ENCODE measurements around the gene ZNF333. TPM values are rescaled to one million over a fixed set of nuclear protein-coding genes. Genes with fewer than 3 reads are reported as not detected.

ZNF333 gene
- polyA plus RNA-seq, 1 of the 3 experiments (the other 2 are of a cell fraction), result 15.2 TPM

DNA sequence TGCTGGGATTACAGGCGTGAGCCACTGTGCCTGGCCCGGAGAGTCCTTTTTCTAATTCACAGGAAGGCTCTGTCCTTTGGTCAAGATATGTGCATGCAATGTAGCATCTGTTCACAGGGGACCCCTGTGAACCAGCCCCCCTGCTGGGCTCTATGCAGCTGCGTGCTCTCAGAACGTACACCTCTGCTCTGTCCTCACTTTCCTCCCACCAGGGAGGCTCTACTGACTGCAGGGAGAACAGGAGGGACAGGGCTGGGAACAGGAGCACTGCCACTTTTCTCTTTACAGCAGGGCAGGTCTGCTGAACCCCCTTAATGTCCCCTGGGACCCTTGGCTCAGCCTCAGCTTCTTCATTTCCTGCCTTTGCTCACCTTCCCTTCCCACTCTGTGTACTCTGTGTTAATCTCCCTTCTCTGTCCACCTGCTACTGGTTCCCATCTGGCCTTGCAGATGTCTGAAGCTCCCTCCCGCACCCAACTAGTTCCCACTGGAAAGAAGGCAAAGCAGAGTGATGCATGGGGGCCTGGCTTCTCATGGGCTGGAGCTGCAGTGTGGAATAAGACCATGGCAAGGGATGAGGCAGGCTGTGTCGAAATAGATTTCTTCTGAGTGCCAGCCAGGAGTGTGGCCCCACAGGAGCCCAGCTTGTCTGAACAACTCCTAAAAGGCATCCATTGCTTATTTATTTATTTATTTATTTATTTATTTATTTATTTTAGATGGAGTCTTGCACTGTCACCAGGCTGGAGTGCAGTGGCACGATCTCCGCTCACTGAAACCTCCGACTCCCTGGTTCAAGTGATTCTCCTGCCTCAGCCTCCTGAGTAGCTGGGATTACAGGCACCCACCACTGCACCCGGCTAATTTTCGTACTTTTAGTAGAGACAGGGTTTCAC is 81.3 kb downstream of the ZNF333 start:
- POLR2A ChIA-PET, result no interaction called here
- 38% methylated on average over 9 of the region's 11 CpGs for WGBS (ENCODE audit: low lambda C conversion rate)

More for the DNA sequence above, 81.3 kb downstream of the ZNF333 start:
- TF ChIP-seq EZH2phosphoT487 (IDR thresholded peaks at IDR 0.05; ENCODE audit: borderline replicate concordance, low read depth) (no peak), SMC3 (IDR thresholded peaks at IDR 0.05; ENCODE audit: low read depth, low read length) (no peak), RCOR1 (IDR thresholded peaks at IDR 0.05; ENCODE audit: low read length) (no peak), ZBTB33 (IDR thresholded peaks at IDR 0.05; ENCODE audit: borderline replicate concordance, low read depth) (no peak), GATA2 (CRISPR knock-in tag; IDR thresholded peaks at IDR 0.05) (no peak), SIN3A (IDR thresholded peaks at IDR 0.05; ENCODE audit: borderline replicate concordance, low read depth, low read length) (no peak), MXI1 (IDR thresholded peaks at IDR 0.05; ENCODE audit: low read depth, low read length) (no peak), EP300 (IDR thresholded peaks at IDR 0.05; ENCODE audit: borderline replicate concordance in 1 of 2, low read depth in 1 of 2, low read length in 1 of 2) (no peak), RAD21 (IDR thresholded peaks at IDR 0.05; ENCODE audit: low read length) (no peak), MEF2A (IDR thresholded peaks at IDR 0.05; ENCODE audit: borderline replicate concordance, low read depth) (no peak), POLR2AphosphoS5 (IDR thresholded peaks at IDR 0.05; ENCODE audit: low read depth, low read length) (no peak), YY1 (IDR thresholded peaks at IDR 0.05; ENCODE audit: low read depth) (no peak), GABPA (IDR thresholded peaks at IDR 0.05; ENCODE audit: low read depth) (no peak)
- TF ChIP-seq, protein P1, sequence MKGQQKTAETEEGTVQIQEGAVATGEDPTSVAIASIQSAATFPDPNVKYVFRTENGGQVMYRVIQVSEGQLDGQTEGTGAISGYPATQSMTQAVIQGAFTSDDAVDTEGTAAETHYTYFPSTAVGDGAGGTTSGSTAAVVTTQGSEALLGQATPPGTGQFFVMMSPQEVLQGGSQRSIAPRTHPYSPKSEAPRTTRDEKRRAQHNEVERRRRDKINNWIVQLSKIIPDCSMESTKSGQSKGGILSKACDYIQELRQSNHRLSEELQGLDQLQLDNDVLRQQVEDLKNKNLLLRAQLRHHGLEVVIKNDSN (IDR thresholded peaks at IDR 0.05; ENCODE audit: borderline replicate concordance, low read depth), result no peak
- TF ChIP-seq, protein P2, sequence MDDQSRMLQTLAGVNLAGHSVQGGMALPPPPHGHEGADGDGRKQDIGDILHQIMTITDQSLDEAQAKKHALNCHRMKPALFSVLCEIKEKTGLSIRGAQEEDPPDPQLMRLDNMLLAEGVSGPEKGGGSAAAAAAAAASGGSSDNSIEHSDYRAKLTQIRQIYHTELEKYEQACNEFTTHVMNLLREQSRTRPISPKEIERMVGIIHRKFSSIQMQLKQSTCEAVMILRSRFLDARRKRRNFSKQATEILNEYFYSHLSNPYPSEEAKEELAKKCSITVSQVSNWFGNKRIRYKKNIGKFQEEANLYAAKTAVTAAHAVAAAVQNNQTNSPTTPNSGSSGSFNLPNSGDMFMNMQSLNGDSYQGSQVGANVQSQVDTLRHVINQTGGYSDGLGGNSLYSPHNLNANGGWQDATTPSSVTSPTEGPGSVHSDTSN (IDR thresholded peaks at IDR 0.05), result no peak
- H3K36me3 ChIP-seq (replicated peaks in 1 of 2; ENCODE audit: control insufficient read depth in 1 of 2, insufficient read depth in 2 of 2, low read length in 1 of 2), result no peaks in the 10 kb centered on the region
- no peaks in the 10 kb centered on the region for H3F3A ChIP-seq (replicated peaks; ENCODE audit: insufficient read depth)
- no peak overlapping the region for H3K9ac ChIP-seq
- H3K4me2 ChIP-seq, result no peak overlapping the region
- H3K27me3 ChIP-seq (ENCODE audit: insufficient read depth), result peaks cover 25% of the 10 kb centered on the region; the same call in 1 of the 2 replicates
- CTCF ChIA-PET, result no interaction called here
- H4K20me1 ChIP-seq (ENCODE audit: insufficient read depth), result no peaks in the 10 kb centered on the region
- no peaks in the 10 kb centered on the region for H3K9me2 ChIP-seq
- no peak overlapping the region for H3K4me3 ChIP-seq (ENCODE audit: low read depth in 2 of 2, low read length in 1 of 2)
- no peak overlapping the region for H2AFZ ChIP-seq (ENCODE audit: low read depth)
- H3K27ac ChIP-seq (ENCODE audit: low read depth in 2 of 2, low read length in 1 of 2), result no peak overlapping the region
- H3K4me1 ChIP-seq (ENCODE audit: control insufficient read depth in 1 of 2, insufficient read depth in 2 of 2, low read depth in 1 of 2, low read length in 1 of 2), result no peaks in the 10 kb centered on the region
- no peaks in the 10 kb centered on the region for H3K79me2 ChIP-seq (ENCODE audit: insufficient read depth)
- no peak for DNase-seq
- no peaks in the 10 kb centered on the region for H3K9me3 ChIP-seq
